ENCODE data around the gene SNX19.

GRCh38 chr11:130908770-130909625, 7.3 kb downstream of the SNX19 start:
- no peak for TF ChIP-seq SNAI2 (CRISPR knock-in tag; IDR thresholded peaks at IDR 0.05)
- no peak for TF ChIP-seq ARNTL (CRISPR knock-in tag; IDR thresholded peaks at IDR 0.05; ENCODE audit: borderline replicate concordance, low read depth)
- TF ChIP-seq, protein P1, sequence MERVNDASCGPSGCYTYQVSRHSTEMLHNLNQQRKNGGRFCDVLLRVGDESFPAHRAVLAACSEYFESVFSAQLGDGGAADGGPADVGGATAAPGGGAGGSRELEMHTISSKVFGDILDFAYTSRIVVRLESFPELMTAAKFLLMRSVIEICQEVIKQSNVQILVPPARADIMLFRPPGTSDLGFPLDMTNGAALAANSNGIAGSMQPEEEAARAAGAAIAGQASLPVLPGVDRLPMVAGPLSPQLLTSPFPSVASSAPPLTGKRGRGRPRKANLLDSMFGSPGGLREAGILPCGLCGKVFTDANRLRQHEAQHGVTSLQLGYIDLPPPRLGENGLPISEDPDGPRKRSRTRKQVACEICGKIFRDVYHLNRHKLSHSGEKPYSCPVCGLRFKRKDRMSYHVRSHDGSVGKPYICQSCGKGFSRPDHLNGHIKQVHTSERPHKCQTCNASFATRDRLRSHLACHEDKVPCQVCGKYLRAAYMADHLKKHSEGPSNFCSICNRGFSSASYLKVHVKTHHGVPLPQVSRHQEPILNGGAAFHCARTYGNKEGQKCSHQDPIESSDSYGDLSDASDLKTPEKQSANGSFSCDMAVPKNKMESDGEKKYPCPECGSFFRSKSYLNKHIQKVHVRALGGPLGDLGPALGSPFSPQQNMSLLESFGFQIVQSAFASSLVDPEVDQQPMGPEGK (CRISPR knock-in tag; IDR thresholded peaks at IDR 0.05; ENCODE audit: borderline replicate concordance) = no peak
- no peak for TF ChIP-seq ZNF70 (CRISPR knock-in tag; IDR thresholded peaks at IDR 0.05)

Measured in SK-N-SH treated with all-trans-retinoic acid at 6 μM for 48 hours (cell line).